ENCODE data around the gene HIP1.
A peak's percentile ranks its signal among the peaks of the same experiment; 100 is the strongest.

The HIP1 gene

DNA sequence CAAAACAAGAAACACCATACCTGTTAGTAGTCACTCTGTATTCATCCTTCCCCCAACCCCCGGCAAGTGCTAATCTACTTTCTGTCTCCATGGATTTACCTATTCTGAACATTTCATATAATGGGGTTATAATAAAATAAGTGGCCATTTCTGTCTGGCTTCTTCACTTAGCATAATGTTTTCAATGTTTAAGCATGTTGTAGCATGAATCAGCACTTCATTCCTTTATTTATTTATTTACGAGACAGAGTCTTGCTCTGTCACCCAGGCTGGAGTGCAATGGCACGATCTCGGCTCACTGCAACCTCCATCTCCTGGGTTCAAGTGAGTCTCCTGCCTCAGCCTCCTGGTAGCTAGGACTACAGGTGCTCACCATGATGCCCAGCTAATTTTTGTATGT is 69.2 kb downstream of the HIP1 start:
- DNase-seq: no peak

DNA sequence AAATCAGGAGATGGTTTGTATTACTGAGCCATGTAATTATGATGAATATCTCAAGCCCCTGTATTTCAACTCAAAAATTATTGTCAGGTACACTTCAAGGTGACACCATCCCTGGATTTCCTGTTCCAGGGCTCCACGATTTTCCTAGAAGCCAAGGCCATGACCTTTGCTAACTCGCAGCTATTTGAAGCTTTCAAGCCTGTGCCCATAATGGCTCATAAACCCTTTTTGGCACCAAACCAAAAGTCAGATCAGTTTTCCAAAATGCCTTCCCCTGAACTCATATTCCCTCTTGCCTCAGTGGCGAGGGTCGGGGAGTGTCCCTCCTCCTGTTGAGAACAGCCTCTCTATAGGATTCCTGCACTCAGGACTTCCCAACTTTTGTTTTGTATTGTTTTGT is 70.8 kb downstream of the HIP1 start:
- DNase-seq: no peak

DNA sequence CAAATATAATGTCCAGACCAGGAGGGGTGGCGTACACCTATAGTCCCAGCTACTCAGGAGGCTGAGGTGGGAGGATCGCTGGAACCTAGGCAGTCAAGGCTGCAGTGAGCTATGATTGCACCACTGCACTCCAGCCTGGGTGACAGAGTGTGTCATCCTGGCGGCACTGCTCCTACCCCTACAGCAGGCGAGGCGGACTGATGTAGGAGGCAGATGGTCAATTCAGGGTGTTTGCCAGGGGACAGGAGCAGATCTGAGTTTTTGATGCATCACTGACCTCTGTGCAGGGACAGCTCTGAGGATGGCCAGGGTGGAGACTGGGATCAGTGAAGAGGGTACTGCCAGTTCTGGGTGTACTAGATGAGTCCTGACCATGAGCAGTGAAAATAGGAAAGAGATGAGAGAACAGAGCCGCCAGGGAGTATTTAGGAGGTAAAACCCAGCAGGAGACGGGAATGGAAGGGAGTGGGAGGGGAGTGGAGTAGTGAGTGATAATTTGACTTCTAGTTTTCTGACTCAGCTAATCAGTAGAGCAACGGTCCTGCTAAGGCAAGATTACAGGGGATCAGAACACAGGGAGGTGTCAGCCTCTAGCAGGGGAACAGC is 75.3 kb downstream of the HIP1 start:
- DNase-seq: no peak

DNA sequence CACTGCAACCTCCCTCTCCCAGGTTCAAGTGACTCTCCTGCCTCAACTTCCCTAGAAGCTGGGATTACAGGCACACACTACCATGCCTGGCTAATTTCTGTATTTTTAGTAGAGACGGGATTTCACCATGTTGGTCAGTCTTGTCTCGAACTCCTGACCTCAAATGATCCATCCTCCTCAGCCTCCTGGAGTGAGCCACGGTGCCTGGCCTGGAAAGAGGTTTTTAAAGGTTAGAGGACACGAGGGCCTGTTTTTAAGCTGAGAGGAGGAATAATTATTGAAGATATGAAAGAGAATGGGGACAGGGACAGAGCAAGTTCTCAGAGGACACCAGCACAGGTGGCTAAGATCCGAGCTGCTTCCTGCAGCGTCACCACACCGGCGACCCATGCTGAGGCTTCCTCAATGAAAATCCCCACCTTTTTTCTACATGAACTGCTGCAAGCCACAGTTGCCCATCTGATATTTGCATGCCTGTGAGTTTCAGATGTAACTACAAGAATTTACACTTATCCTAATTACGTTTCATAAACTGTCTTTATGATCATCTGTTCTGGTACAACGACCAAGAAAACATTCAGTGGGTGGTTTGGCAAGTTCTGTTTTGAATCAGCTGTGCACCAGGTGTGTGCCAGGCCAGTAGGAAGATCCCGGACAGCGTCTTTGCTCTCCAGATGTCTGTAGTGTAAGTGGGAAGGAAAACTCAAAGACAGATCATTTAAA is 76.0 kb downstream of the HIP1 start:
- DNase-seq: peak; percentile 67

DNA sequence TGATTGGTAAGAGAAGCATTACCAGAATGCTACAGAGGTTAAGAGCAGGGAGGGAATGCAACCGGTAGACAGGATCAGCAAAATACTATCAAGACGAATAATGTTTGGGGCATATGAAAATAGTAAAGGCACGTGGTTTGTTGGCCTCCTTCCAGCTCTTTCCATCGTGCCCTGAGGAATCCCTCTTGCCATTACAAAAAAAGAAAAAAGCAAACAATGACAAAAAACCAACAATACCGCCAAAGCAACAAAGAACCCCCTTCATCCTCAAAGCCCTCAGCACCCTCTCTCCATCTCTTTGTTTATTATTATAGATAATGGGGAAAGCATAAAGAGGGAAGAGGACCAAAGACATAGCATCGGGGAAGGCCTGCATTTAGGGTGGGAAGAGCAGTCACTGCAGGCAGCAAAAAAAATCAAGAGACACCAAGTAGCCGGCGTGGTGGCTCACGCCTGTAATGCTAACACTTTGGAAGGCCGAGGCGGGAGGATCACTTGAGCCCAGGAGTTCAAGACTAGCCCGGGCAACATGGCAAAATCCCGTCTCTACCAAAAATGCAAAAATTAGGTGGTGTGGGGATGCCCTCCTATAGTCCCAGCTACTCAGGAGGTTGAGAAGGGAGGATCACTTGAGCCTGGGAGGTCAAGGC is 78.0 kb downstream of the HIP1 start:
- no peak for DNase-seq

DNA sequence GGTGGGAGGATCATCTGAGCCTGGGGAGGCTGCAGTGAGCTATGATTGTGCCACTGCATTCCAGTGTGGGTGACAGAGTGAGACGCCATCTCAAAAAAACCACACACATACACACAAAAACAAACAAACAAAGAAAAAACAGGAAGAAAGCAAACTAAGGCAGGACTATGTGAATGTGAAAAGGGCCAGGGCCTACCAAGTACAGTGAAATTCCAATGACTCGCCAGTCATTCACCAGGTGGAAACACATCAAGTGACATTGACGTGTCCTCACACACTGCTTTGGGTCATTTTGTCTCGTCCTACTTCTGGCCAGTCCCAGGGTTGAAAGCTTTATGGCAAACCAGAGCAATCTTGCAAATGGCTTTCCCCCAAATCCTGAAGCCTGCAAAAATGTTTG is 79.9 kb downstream of the HIP1 start:
- DNase-seq: no peak

DNA sequence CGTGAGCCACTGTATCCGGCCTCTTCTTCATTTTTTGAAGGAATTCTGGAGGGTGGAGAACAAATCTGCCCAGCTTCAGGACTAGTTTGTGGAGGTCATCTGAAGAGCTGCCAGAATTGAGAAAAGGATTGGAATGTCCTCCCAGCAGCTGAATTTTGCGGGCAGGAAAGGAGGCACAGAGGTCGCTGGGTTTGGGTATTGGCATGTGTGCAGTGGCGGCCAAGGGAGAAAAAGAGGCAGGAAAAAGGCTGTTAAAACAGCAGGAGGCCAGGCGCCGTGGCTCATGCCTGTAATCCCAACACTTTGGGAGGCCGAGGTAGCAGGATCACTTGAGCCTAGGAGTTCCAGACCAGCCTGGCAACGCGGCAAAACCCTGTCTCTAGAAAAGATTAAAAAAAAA is 80.4 kb downstream of the HIP1 start:
- no peak for DNase-seq

DNA sequence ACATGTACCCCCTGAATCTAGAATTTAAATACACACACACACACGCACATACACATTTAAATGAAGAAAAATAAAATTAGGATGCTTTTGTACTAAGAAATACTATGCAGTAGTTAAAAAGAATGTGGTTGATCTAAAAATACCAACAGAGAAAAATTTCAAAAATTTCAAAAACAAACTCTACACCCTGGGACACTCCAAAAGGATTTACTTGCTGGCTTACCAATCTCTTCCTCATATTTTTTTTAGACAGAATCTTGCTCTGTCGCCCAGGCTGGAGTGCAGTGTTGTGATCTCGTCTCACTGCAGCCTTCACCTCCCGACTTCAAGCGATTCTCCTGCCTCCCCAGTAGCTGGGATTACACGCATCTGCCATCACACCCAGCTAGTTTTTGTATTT is 80.9 kb downstream of the HIP1 start:
- no peak for DNase-seq

DNA sequence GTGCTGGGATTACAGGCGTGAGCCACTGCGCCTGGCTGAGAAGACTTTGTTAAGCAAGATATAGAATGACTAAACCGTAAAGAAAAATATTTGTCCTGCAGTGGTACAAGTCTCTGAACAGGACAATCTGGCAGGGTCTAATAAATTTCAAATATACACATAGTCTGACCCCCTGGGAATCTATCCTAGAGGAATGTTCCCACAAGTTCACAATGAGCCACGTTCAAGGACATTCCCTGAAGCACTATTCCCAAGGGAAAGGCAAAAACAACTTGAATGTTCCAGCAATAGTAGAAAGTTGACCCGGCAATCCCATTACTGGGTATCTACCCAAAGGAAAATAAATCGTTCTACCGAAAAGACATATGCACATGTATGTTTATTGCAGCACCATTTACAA is 82.0 kb downstream of the HIP1 start:
- DNase-seq: no peak

DNA sequence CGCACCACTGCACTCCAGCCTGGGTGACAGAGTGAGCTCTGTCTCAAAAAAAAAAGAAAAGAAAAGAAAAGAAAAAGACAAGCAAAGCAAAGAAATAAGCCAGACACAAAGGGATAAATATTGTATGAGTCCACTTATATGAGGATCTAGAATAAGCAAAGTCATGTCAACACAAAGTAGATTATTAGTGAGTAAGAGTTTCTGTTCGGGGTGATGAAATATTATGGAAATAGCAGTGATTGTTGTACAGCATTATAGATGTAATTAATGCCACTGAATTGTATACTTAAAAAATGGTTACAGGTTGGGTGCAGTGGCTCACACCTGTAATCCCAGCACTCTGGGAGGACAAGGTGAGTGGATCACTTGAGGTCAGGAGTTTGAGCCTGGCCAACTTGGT is 83.2 kb downstream of the HIP1 start:
- DNase-seq: no peak

DNA sequence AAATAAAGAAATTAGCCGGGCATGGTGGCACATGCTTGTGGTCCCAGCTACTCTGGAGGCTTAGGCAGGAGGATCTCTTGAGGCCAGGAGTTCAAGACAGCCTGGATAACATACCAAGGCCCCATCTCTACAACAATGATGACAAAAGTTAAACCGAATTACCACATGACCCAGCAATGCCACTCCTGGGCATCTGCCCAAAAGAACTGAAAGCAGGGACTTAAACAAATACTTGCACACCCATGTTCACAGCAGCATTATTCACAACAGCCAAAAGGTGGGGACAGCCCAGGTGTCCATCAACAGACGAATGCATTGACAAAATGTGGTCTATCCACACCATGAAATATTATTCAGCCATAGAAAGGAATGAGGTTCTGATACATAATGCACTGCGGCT is 83.9 kb downstream of the HIP1 start:
- no peak for DNase-seq

DNA sequence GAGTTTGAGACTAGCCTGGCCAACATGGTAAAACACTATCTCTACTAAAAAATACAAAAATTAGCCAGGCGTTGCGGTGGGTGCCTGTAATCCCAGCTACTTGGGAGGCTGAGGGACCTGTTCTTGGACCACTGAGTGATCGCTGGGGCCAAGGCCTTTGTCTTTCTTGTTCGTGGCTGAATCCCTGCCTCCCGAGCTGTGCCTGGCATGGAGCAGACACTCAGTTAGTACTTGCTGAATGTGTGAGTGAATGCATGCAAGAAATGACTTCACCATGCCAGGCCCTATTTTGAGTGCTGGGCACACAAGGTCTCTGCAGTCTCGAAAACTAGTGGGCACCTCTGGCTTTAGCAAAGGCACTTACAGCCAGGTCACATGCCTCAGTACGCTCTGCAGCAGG is 85.1 kb downstream of the HIP1 start:
- no peak for DNase-seq

DNA sequence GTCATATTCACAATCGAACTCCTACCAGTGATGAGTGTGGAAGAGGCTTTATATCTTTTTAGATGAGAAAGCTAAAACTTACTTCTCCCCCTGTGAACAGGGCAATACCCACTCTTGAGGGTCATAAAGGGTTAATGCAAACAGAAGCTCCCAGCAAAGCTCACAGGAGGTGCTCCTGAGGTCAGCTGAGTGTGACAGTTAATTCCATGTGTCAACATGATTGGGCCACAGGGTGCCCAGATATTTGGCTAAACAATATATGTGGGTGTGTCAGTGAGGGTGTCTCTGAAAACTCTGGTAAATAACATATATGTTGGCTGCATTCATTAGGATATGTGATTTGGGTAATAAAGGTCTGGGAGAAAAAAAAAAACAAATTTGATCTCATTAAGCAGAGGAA is 86.0 kb downstream of the HIP1 start:
- DNase-seq: no peak

DNA sequence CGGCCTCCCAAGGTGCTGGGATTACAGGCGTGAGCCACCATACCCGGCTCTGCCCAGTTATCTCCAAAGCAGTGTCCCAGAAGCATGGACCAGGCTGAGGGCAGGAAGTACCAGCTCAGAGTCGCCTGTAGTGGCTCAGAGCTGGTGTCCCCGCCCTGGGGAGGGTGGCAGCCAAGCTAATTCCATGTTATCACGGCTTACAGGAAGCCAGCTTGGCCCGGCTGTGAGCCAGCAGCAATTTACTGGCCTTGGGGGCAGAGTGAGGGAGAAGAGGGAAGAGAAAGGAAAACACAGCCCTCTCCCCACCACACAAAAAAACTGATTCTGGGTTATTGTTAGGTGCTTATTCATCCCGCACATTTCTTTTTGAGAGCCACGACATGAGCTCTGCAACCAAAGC is 88.1 kb downstream of the HIP1 start:
- no peak for DNase-seq

DNA sequence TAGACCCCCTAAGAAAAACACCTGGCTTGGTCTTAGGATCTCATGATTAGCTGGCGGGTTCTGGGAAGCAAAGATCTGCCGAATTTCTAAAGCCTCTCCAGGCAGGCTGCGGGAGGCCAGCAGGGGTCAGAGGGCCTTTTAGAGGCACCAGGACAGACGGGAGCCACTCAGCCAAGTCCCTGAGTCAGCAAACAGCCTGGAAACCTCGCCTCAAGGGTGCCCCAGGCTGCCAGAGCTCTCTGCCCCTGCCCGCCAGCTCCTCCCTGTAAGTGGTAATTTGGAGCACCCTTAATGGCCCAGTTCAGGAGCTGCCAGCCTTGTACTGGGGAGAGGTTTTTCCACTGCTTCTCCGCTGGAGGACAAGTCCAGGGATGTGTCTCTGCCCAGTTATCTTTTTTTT is 88.7 kb downstream of the HIP1 start:
- no peak for DNase-seq

DNA sequence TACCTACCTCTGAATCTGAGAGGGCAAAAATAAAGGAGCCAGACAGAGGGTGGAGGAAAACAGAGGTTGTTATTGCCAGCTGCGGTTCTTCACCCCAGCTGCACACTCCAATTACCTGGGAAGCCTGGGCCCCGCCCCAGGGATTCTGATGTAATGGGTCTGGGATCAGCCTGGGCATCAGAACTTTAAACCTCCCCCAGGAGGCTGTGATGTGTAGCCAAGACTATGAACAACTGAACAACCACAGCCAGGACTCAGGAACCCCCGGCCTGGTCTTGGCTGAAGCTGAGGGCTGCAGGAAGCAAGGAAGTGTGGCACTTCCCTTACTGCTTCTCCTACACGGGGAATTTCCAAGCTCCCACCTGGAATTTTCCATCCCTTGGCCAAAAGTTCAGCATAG is 89.3 kb downstream of the HIP1 start:
- DNase-seq: no peak

DNA sequence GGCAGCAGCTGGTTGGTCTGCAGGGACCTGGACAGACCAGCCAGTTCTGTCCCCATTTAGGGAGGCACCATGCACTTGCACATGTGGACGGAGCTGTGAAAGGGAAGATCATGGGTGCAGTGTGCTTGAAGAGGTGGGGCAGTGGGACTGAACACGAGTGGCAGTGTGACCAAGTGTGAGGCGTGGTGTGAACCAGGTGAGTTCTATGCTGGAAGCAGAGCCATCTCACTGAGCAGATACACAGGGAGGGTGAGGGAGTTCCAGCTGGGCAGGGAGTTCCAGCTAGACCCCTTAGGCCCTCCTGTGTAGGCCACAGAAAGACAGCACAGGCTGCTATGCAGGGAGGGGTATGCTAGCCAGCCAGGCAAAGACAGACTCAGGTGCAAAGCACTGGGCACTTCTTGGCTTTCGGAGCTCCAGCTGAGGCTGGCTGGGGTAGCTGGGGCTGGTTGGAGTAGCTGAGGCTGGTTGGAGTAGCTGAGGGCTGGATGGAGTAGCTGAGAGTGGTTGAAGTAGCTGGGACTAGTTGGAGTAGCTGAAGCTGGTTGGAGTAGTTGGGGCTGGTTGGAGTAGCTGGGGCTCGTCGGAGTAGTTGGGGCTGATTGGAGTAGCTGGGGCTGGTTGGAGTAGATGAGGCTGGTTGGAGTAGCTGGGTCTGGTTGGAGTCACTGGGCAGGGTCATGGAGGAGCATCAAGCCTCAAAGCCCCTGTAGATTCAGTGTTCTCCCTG is 90.9 kb downstream of the HIP1 start:
- DNase-seq: no peak

DNA sequence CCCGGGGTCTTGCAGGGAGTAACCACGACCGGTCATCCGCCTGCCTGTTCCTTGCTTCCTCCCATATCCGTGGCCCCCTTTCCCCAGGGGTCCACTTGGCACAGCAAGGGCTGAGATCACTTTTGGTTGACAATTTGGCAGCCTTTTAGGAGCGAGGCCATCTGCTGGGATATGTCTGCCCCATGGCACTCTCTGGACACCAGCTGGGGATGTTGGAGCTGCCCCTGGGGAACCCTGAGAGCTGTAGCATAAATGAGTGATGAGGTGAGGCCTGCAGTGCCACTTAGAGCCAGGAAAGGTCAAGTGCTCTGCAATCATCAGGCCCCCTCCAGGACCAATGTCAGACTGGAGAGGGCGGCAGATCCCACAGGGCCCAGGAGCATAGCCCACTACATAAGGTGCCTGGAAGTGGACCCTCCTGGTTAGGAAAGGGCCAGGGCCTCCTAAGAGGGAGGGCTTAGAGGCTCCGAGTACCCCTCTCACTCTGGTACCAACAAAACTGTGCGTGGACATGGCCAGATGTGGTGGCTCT is 92.1 kb downstream of the HIP1 start:
- DNase-seq: no peak

DNA sequence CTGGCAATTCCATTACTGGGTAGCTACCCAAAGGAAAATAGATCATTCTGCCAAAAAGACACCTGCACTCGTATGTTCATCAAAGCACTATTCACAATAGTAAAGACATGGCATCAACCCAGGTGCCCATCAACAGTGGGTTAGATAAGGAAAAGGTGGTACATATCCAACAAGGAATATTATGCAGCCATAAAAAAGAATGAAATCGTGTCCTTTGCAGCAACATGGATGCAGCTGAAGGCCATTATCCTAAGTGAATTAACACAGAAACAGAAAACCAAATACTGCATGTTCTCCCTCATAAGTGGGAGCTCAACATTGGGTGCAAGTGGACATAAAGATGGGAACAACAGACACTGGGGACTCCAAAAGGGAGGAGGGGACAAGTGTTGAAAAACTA is 93.2 kb downstream of the HIP1 start:
- DNase-seq: no peak

DNA sequence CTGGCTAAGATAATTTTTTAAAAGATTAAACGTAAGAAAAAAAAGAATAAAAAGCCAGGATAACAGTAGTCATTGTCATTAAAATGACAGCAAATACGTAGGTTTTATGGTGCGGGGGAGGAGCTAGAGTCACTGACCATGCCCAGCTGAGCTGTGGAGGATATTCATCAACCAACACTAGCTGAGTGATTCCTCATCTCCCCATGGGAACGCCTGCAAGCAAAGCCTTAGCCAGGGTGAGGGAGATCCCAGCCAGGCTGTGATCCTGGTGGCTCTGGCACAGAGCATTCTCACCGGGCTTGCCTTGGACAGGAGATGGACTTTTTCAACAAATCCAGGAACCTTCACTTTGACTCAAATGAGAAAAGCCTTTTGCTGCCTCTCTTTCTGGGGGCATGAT is 94.2 kb downstream of the HIP1 start:
- DNase-seq: no peak

DNA sequence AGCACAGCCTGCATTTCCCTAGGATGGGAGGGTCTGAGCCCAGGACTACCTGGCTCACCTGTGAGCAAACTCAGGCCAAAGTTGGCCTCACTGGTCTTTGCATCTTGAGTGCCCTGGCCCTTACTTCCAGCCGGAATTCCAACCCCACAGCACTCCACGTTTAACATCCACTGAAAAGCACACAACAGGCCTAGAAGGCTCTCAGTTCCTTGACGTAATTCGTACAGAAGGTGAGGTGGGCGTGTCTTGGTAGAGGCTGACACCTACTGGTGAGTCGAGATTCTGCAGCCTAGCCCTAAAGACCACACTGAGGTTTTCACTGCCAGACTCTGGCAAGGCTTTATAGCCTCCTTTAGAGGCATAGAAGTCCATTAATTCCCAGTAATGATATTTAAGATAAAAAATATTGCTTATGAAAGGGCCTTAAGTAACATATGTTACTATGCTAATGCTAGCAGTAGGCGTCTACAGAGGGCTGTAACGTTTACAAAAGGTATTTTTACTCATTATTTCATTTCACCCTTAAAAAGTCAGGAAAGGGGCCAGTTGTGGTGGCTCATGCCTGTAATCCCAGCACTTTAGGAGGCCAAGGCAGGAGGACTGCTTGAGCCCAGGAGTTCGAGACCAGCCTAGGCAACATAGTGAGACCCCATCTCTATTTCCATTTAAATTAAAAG is 95.8 kb downstream of the HIP1 start:
- DNase-seq: peak; percentile 66

DNA sequence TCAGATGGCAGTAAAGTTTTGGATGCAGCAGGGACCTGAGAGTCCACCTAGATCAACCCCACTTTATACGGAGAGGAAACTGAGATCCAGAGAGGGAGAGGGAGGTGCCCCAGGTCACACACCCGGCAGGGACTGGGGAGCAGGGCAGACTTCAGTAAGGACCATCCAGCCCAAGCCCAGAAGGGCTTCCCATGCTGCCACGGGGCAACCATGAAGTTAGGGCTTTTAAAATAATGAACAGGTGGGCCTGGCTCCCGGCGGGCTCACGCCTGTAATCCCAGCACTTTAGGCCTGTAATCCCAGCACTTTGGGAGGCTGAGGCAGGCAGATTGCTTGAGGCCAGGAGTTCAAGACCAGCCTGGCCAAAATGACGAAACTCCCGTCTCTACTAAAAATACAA is 98.5 kb downstream of the HIP1 start:
- no peak for DNase-seq

DNA sequence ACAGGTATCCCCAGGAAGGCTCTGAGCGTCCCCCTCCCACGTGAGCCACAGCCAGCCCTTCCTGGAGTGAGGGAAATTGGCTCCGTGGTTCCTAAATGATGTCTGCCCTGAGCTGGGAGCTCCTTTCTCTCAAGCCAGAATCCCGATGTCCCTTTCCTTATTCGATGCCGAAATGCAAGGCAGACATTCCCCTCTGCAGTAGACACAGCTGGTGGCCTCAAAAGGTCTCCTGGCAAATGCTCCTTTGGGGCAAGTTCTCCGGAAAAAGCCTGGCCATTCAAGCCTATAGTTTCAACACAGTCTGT is 98.9 kb downstream of the HIP1 start:
- peak; percentile 28 for DNase-seq
